ENCODE data around the gene SLC25A31.

The SLC25A31 gene

GRCh38 chr4:127730142-127730913 is at the start of gene SLC25A31:
SLC25A31 (plus strand) TSS chr4:127730400; CDS start chr4:127730546, 146 bp downstream.
- no peak for DNase-seq

GRCh38 chr4:127685292-127685691 is 44.9 kb upstream of the SLC25A31 start:
- DNase-seq, result no peak

- no peak for DNase-seq
These were observed 43.5 kb upstream of the SLC25A31 start for GRCh38 chr4:127686658-127687057.

GRCh38 chr4:127687580-127687979 is 42.6 kb upstream of the SLC25A31 start:
- no peak for DNase-seq

- no peak for DNase-seq
These were observed 31.4 kb upstream of the SLC25A31 start for GRCh38 chr4:127698789-127699200.

- no peak for DNase-seq
These were observed 21.2 kb upstream of the SLC25A31 start for GRCh38 chr4:127708985-127709384.

GRCh38 chr4:127709456-127709855 is 20.7 kb upstream of the SLC25A31 start:
- no peak for DNase-seq

GRCh38 chr4:127731406-127731805 is 1.2 kb downstream of the SLC25A31 start:
- DNase-seq, result no peak

GRCh38 chr4:127732623-127733328 is 2.6 kb downstream of the SLC25A31 start:
- no peak for DNase-seq

GRCh38 chr4:127734976-127735375 is 4.8 kb downstream of the SLC25A31 start:
- no peak for DNase-seq

- no peak for DNase-seq
These were observed 7.1 kb downstream of the SLC25A31 start for GRCh38 chr4:127737295-127737694.

GRCh38 chr4:127741247-127741646 is 11.0 kb downstream of the SLC25A31 start:
- no peak for DNase-seq

GRCh38 chr4:127747883-127748282 is 17.7 kb downstream of the SLC25A31 start:
- no peak for DNase-seq

GRCh38 chr4:127748957-127749356 is 18.8 kb downstream of the SLC25A31 start:
- DNase-seq, result no peak

- DNase-seq, result no peak
These were observed 26.7 kb downstream of the SLC25A31 start for GRCh38 chr4:127756906-127757305.

- DNase-seq, result no peak
These were observed 29.1 kb downstream of the SLC25A31 start for GRCh38 chr4:127759228-127759820.

GRCh38 chr4:127759893-127760292 is 29.7 kb downstream of the SLC25A31 start:
- no peak for DNase-seq

GRCh38 chr4:127771535-127772275 is 41.5 kb downstream of the SLC25A31 start:
- DNase-seq, result no peak

GRCh38 chr4:127772769-127773671 is 42.8 kb downstream of the SLC25A31 start:
- DNase-seq, result no peak

- no peak for DNase-seq
These were observed 45.6 kb downstream of the SLC25A31 start for GRCh38 chr4:127775843-127776242.

- no peak for DNase-seq
These were observed 46.4 kb downstream of the SLC25A31 start for GRCh38 chr4:127776620-127777019.

- DNase-seq, result no peak
These were observed 47.3 kb downstream of the SLC25A31 start for GRCh38 chr4:127777487-127777886.

Data from NCI-H1436 treated with DMSO at 0.1 percent for 48 hours (cell line).